HCT116 (cell line): ENCODE data around the gene HSD17B3. TPM values are rescaled to one million over a fixed set of nuclear protein-coding genes. Genes with fewer than 3 reads are reported as not detected.

ENCODE experiments used
- ATAC-seq: fragments of 200-7000 bp; cut with Tn5 transposase; 2 replicates; pipeline ENCODE4 v1.9.1; 2020; ENCODE audit warnings: mild to moderate bottlenecking, moderate library complexity
- BruUV-seq: library from RNA; stranded (reverse); fragments of 400-500 nt; replicated peaks from 2 replicates; lab custom pipeline; 2021; lab: Mats Ljungman, UMichigan
- CTCF ChIA-PET: fragments of 300-600 bp; sonication (Branson Sonifier 250); formaldehyde crosslinking; loops from one replicate; lab custom pipeline; 2021; ENCODE audit warnings: antibody characterized with exemption; lab: Charles Lee
- POLR2A ChIA-PET: fragments of 300-600, 350-600 bp; sonication (Branson Sonifier 250); formaldehyde crosslinking; loops from one replicate; lab custom pipeline; 2021; ENCODE audit warnings: antibody characterized with exemption; lab: Charles Lee
- RAD21 ChIA-PET, 2 experiments: fragments of 300-600 bp; sonication (Branson Sonifier 250); formaldehyde crosslinking; loops; one replicate each; lab custom pipeline; 2023; ENCODE audit warnings: low total read pairs in 2 of 2; ENCODE audit not compliant: uncharacterized antibody in 2 of 2, unreplicated experiment in 2 of 2, low non-redundant PET in 1 of 2; lab: Charles Lee
- DNase-seq: peaks from one replicate; pipeline ENCODE4 v3.0.0-alpha.2; 2010; ENCODE audit warnings: low read depth, low spot score
- H2AFZ ChIP-seq: fragments of 200-600 bp; shearing (Covaris generic), sonication (generic); 2 replicates; pipeline ENCODE4 v1.6.1; 2017; ENCODE audit warnings: low read depth, mixed run types, mixed read lengths, antibody characterized with exemption, low read length; ENCODE audit not compliant: poor library complexity, severe bottlenecking
- H3K27ac ChIP-seq: 2 replicates; pipeline ENCODE4 v1.5.1; 2012; ENCODE audit warnings: low read depth, low read length
- H3K27me3 ChIP-seq: fragments of 200-600 bp; sonication (generic); 2 replicates; pipeline ENCODE4 v1.6.1; 2016; ENCODE audit warnings: mixed run types, low read length, mixed read lengths; ENCODE audit not compliant: insufficient read depth
- H3K36me3 ChIP-seq, 2 experiments: fragments of 200-500 bp in 1 of 2; fragments of 200-600 bp in 1 of 2; sonication (Bioruptor generic) in 1 of 2; sonication (generic) in 1 of 2; 2 replicates each; pipeline versions ENCODE4 v1.5.1 to v1.6.1; 2014 to 2016; ENCODE audit warnings: low read length in 2 of 2, inconsistent platforms in 1 of 2, mixed read lengths in 1 of 2, mixed run types in 1 of 2; ENCODE audit not compliant: insufficient read depth in 2 of 2, control insufficient read depth in 1 of 2
- H3K4me1 ChIP-seq, 2 experiments: fragments of 200-600 bp in 1 of 2; sonication (generic) in 1 of 2; 2 replicates each; pipeline versions ENCODE4 v1.5.1 to v1.6.1; 2012 to 2017; ENCODE audit warnings: low read length in 2 of 2, inconsistent platforms in 1 of 2, mild to moderate bottlenecking in 1 of 2, mixed read lengths in 1 of 2, mixed run types in 1 of 2, moderate library complexity in 1 of 2; ENCODE audit not compliant: insufficient read depth in 2 of 2, control insufficient read depth in 1 of 2
- H3K4me2 ChIP-seq: fragments of 200-600 bp; sonication (generic); 2 replicates; pipeline ENCODE4 v1.6.1; 2017; ENCODE audit warnings: mixed run types, low read length, mixed read lengths
- H3K4me3 ChIP-seq, 2 experiments: fragments of 200-600 bp in 1 of 2; sonication (generic) in 1 of 2; replicated peaks in 1 of 2; 2 replicates each; pipeline ENCODE4 v1.5.1; 2011 to 2016; ENCODE audit warnings: low read length in 2 of 2, control low read depth in 1 of 2, low read depth in 1 of 2, mild to moderate bottlenecking in 1 of 2, mixed read lengths in 1 of 2, mixed run types in 1 of 2
- H3K79me2 ChIP-seq: fragments of 200-600 bp; sonication (generic); 2 replicates; pipeline ENCODE4 v1.6.1; 2017; ENCODE audit warnings: mild to moderate bottlenecking, mixed run types, low read length, moderate library complexity, mixed read lengths; ENCODE audit not compliant: insufficient read depth
- H3K9ac ChIP-seq: fragments of 200-600 bp; sonication (generic); 2 replicates; pipeline ENCODE4 v1.6.1; 2016; ENCODE audit warnings: low read length, mixed read lengths
- H3K9me2 ChIP-seq: fragments of 200-600 bp; sonication (generic), shearing (Covaris generic); 2 replicates; pipeline ENCODE4 v1.6.1; 2017; ENCODE audit warnings: mixed run types, mild to moderate bottlenecking, moderate library complexity; ENCODE audit not compliant: insufficient read depth
- H3K9me3 ChIP-seq, 2 experiments: fragments of 200-500 bp in 1 of 2; fragments of 200-600 bp in 1 of 2; sonication (Bioruptor generic) in 1 of 2; sonication (generic) in 1 of 2; 2 replicates each; pipeline ENCODE4 v1.6.1; 2014 to 2017; ENCODE audit warnings: low read length in 2 of 2, mixed read lengths in 2 of 2, inconsistent platforms in 1 of 2, low read depth in 1 of 2, mild to moderate bottlenecking in 1 of 2, mixed run types in 1 of 2, moderate library complexity in 1 of 2; ENCODE audit not compliant: control insufficient read depth in 1 of 2, insufficient read depth in 1 of 2
- H4K20me1 ChIP-seq: fragments of 200-600 bp; sonication (generic), shearing (Covaris generic); 2 replicates; pipeline ENCODE4 v1.6.1; 2017; ENCODE audit warnings: mixed run types, mild to moderate bottlenecking, moderate library complexity; ENCODE audit not compliant: insufficient read depth
- ATF3 ChIP-seq: IDR thresholded peaks from 2 replicates; pipeline ENCODE4 v1.6.1; 2012
- CBX3 ChIP-seq: IDR thresholded peaks from 2 replicates; pipeline ENCODE4 v1.6.1; 2012; ENCODE audit warnings: low read depth
- CTCF ChIP-seq, 3 experiments: fragments of 200-600 bp in 1 of 3; sonication (generic) in 1 of 3; IDR thresholded peaks in 2 of 3; conservative IDR thresholded peaks in 1 of 3; 2 replicates each; pipeline ENCODE4 v1.5.1; 2012 to 2017; ENCODE audit warnings: low read depth in 2 of 3, low read length in 2 of 3, antibody characterized with exemption in 1 of 3, borderline replicate concordance in 1 of 3, control low read depth in 1 of 3, mild to moderate bottlenecking in 1 of 3, mixed read lengths in 1 of 3, mixed run types in 1 of 3, moderate library complexity in 1 of 3; ENCODE audit not compliant: insufficient read depth in 1 of 3
- EGR1 ChIP-seq: IDR thresholded peaks from 2 replicates; pipeline ENCODE4 v1.6.1; 2012; ENCODE audit warnings: low read depth
- ELF1 ChIP-seq: IDR thresholded peaks from 2 replicates; pipeline ENCODE4 v1.6.1; 2012; ENCODE audit warnings: low read depth, borderline replicate concordance
- EZH2phosphoT487 ChIP-seq: fragments of 200-600 bp; IDR thresholded peaks from 2 replicates; pipeline ENCODE4 v1.6.1; 2018; ENCODE audit warnings: antibody characterized with exemption, borderline replicate concordance
- POLR2AphosphoS5 ChIP-seq: IDR thresholded peaks from 2 replicates; pipeline ENCODE4 v1.6.1; 2011; ENCODE audit warnings: mild to moderate bottlenecking, low read depth, low read length, moderate library complexity
- REST ChIP-seq: IDR thresholded peaks from 2 replicates; pipeline ENCODE4 v1.6.1; 2012; ENCODE audit warnings: low read depth
- SP1 ChIP-seq: IDR thresholded peaks from 2 replicates; pipeline ENCODE4 v1.6.1; 2012; ENCODE audit warnings: low read depth
- TCF7L2 ChIP-seq: IDR thresholded peaks from 2 replicates; pipeline ENCODE4 v1.7.0; 2011; ENCODE audit warnings: borderline replicate concordance, inconsistent platforms; ENCODE audit not compliant: insufficient read depth, insufficient read length; ENCODE audit errors: extremely low read depth
- YY1 ChIP-seq: IDR thresholded peaks from 2 replicates; pipeline ENCODE4 v1.6.1; 2011; ENCODE audit warnings: low read length, low read depth, moderate library complexity, mild to moderate bottlenecking; ENCODE audit not compliant: insufficient replicate concordance; ENCODE audit errors: extremely low read depth
- ZBTB33 ChIP-seq: IDR thresholded peaks from 2 replicates; pipeline ENCODE4 v1.6.1; 2011; ENCODE audit warnings: mild to moderate bottlenecking, low read length, moderate library complexity; ENCODE audit not compliant: insufficient replicate concordance; ENCODE audit errors: extremely low read depth
- intact Hi-C: fragments of 100-400 bp; cut with micrococcal nuclease; formaldehyde crosslinking; loops from 2 replicates; pipeline ENCODE4 v1.10.0; 2022
- total RNA-seq: library from RNA; stranded (reverse); gene quantifications from one replicate; pipeline ENCODE4 v1.2.1, GENCODE V29; 2021; ENCODE audit not compliant: unreplicated experiment

The HSD17B3 gene
- total RNA-seq, 1 experiment from 2014 or later = 0.37 TPM

- intact Hi-C loops = no loop called here
- Histone ChIP-seq H3K27me3 (no peaks in the 10 kb centered on the region), H3K4me2 (no peak overlapping the region), H2AFZ (no peak overlapping the region), H3K79me2 (no peaks in the 10 kb centered on the region), H3K9ac (no peak overlapping the region), H3K4me3 (no peak overlapping the region), H3K36me3 (no peaks in the 10 kb centered on the region; a peak in 1 of 4 replicates), H3K27ac (no peak overlapping the region), H3K9me3 (no peaks in the 10 kb centered on the region), H3K4me1 (peaks cover 0 to 3% of the 10 kb centered on the region in 2 experiments; a peak in 1 of 4 replicates), H3K9me2 (no peaks in the 10 kb centered on the region), H4K20me1 (no peaks in the 10 kb centered on the region)
- DNase-seq (no peak), ATAC-seq (no peak)
- RAD21 ChIA-PET = no interaction called here
- BruUV-seq = no TSS peak
- TF ChIP-seq POLR2AphosphoS5 (no peak), ZBTB33 (no peak), REST (no peak), ATF3 (no peak), EGR1 (no peak), SP1 (no peak), TCF7L2 (no peak), YY1 (no peak), EZH2phosphoT487 (no peak), CBX3 (no peak), CTCF (IDR thresholded peaks at IDR 0.05 in 2 of 3, conservative IDR thresholded peaks at IDR 0.05 in 1 of 3; ENCODE audit: borderline replicate concordance in 1 of 3, insufficient read depth in 1 of 3, low read depth in 2 of 3, low read length in 2 of 3) (no peak), ELF1 (no peak)
- CTCF ChIA-PET = no interaction called here
- POLR2A ChIA-PET = no interaction called here
Measured at GRCh38 chr9:96281641-96282040, 20.3 kb downstream of the HSD17B3 start.
